CD14-positive monocyte (primary cell): ENCODE data around the gene CLEC18B. TPM values are rescaled to one million over a fixed set of nuclear protein-coding genes. Genes with fewer than 3 reads are reported as not detected.
A peak's percentile ranks its signal among the peaks of the same experiment; 100 is the strongest.

Experiments
- DNase-seq, 3 donors: peaks; one replicate each; pipeline ENCODE4 v3.0.0-alpha.2; 2011 to 2022
- H2AFZ ChIP-seq: 2 replicates; pipeline ENCODE4 v1.6.0; 2012; ENCODE audit warnings: mild to moderate bottlenecking, low read depth, low read length, inconsistent platforms; ENCODE audit not compliant: insufficient read depth, poor library complexity, severe bottlenecking
- H3K27ac ChIP-seq, 2 donors: 1 replicate in 1 of 2; 2 replicates in 1 of 2; pipeline ENCODE4 v1.5.1; 2012 to 2013; ENCODE audit warnings: low read length in 2 of 2, control low read depth in 1 of 2, inconsistent platforms in 1 of 2, low read depth in 1 of 2, mild to moderate bottlenecking in 1 of 2
- H3K27me3 ChIP-seq, 2 donors: one replicate each; pipeline versions ENCODE4 v1.6.0 to v1.6.1; 2011 to 2013; ENCODE audit warnings: low read length in 2 of 2; ENCODE audit not compliant: control insufficient read depth in 2 of 2, insufficient read depth in 2 of 2
- H3K36me3 ChIP-seq, 2 donors: replicated peaks in 1 of 2; 1 replicate in 1 of 2; 2 replicates in 1 of 2; pipeline versions ENCODE4 v1.5.1 to v1.6.1; 2012 to 2013; ENCODE audit warnings: low read length in 2 of 2, control low read depth in 1 of 2, inconsistent platforms in 1 of 2, mild to moderate bottlenecking in 1 of 2; ENCODE audit not compliant: insufficient read depth in 2 of 2, control insufficient read depth in 1 of 2
- H3K4me1 ChIP-seq, 2 donors: 1 replicate in 1 of 2; 2 replicates in 1 of 2; pipeline versions ENCODE4 v1.5.1 to v1.6.1; 2012 to 2013; ENCODE audit warnings: low read length in 2 of 2, control low read depth in 1 of 2, inconsistent platforms in 1 of 2, mild to moderate bottlenecking in 1 of 2, moderate library complexity in 1 of 2; ENCODE audit not compliant: insufficient read depth in 2 of 2, control insufficient read depth in 1 of 2
- H3K4me2 ChIP-seq: replicated peaks from 2 replicates; pipeline ENCODE3; 2012; ENCODE audit warnings: low read length, moderate library complexity, mild to moderate bottlenecking; ENCODE audit not compliant: poor library complexity, severe bottlenecking; ENCODE audit errors: extremely low read depth
- H3K4me3 ChIP-seq, 3 experiments: fragments of 200-600 bp in 1 of 3; sonication (generic) in 1 of 3; replicated peaks in 1 of 3; 1 replicate in 2 of 3; 2 replicates in 1 of 3; pipeline ENCODE4 v1.5.1; 2011 to 2013; ENCODE audit warnings: low read length in 3 of 3, mild to moderate bottlenecking in 3 of 3, control low read depth in 2 of 3, low read depth in 2 of 3, inconsistent platforms in 1 of 3, moderate library complexity in 1 of 3
- H3K79me2 ChIP-seq: 2 replicates; pipeline ENCODE4 v1.6.0; 2012; ENCODE audit warnings: mild to moderate bottlenecking, control low read depth, inconsistent platforms, low read length, moderate library complexity; ENCODE audit not compliant: insufficient read depth
- H3K9ac ChIP-seq: 2 replicates; pipeline ENCODE4 v1.6.0; 2017; ENCODE audit warnings: low read length, mild to moderate bottlenecking; ENCODE audit not compliant: insufficient read depth, poor library complexity, severe bottlenecking
- H3K9me3 ChIP-seq, 2 donors: replicated peaks in 1 of 2; 1 replicate in 1 of 2; 2 replicates in 1 of 2; pipeline versions ENCODE4 v1.5.1 to v1.6.1; 2012 to 2013; ENCODE audit warnings: low read length in 2 of 2, control low read depth in 1 of 2; ENCODE audit not compliant: control insufficient read depth in 1 of 2, insufficient read depth in 1 of 2
- H4K20me1 ChIP-seq: 2 replicates; pipeline ENCODE4 v1.6.0; 2012; ENCODE audit warnings: mild to moderate bottlenecking, low read length, control low read depth, moderate library complexity; ENCODE audit not compliant: insufficient read depth
- H3K27ac Mint-ChIP-seq, 7 donors: one replicate each; pipeline ENCODE4 v1.8.0; 2020; ENCODE audit warnings: mild to moderate bottlenecking in 7 of 7, mixed read lengths in 7 of 7, moderate library complexity in 6 of 7, inconsistent platforms in 2 of 7
- H3K27me3 Mint-ChIP-seq, 3 donors: one replicate each; pipeline ENCODE4 v1.8.0; 2021 to 2022; ENCODE audit warnings: low read depth in 3 of 3, mild to moderate bottlenecking in 3 of 3, mixed read lengths in 3 of 3, moderate library complexity in 3 of 3, inconsistent platforms in 1 of 3
- H3K36me3 Mint-ChIP-seq, 2 donors: one replicate each; pipeline ENCODE4 v1.8.0; 2020; ENCODE audit warnings: mixed read lengths in 2 of 2, inconsistent platforms in 1 of 2, mild to moderate bottlenecking in 1 of 2
- H3K4me1 Mint-ChIP-seq: one replicate; pipeline ENCODE4 v1.8.0; 2020; ENCODE audit warnings: mild to moderate bottlenecking, mixed read lengths
- H3K4me3 Mint-ChIP-seq, 2 donors: one replicate each; pipeline ENCODE4 v1.8.0; 2020; ENCODE audit warnings: mild to moderate bottlenecking in 2 of 2, mixed read lengths in 2 of 2, moderate library complexity in 1 of 2
- H3K9me3 Mint-ChIP-seq, 7 donors: one replicate each; pipeline ENCODE4 v1.8.0; 2020 to 2022; ENCODE audit warnings: mixed read lengths in 7 of 7, mild to moderate bottlenecking in 6 of 7, moderate library complexity in 6 of 7, inconsistent platforms in 2 of 7
- CTCF ChIP-seq: fragments of 200-600 bp; IDR thresholded peaks from one replicate; pipeline ENCODE4 v1.8.0; 2022; ENCODE audit warnings: antibody characterized with exemption, mild to moderate bottlenecking
- WGBS: methylation state at CpG from one replicate; pipeline ENCODE4 v1.1.5; 2013; ENCODE audit warnings: missing lambda C conversion rate; ENCODE audit not compliant: insufficient coverage; 5-methylcytosine and 5-hydroxymethylcytosine counted together
- intact Hi-C, 2 donors: fragments of 100-400 bp; cut with micrococcal nuclease; formaldehyde crosslinking; loops; one replicate each; pipeline versions ENCODE4 v1.15.0 to v1.15.1; 2023
- polyA plus RNA-seq, 3 donors: library from polyadenylated mRNA; depleted of rRNA in 1 of 3; unstranded in 2 of 3; stranded (reverse) in 1 of 3; fragments of 300-500 nt in 2 of 3; fragments of >200 nt in 1 of 3; fragmentation: Illumina TruSeq in 2 of 3; gene quantifications; 1 replicate in 2 of 3; 2 replicates in 1 of 3; pipeline ENCODE4 v1.2.3, GENCODE V29; 2012 to 2021

Gene CLEC18B
- polyA plus RNA-seq, 3 donors: 1.5 TPM; not detected in 2

GRCh38 chr16:74468807-74469525, 47.7 kb upstream of the CLEC18B start:
- H3K4me2 ChIP-seq: no peak overlapping the region
- H3K27ac Mint-ChIP-seq: peak overlapping the region in 4 of 7 donors; percentile 7 to 74 (median 57)
- no peak overlapping the region for H3K9ac ChIP-seq
- 96% methylated on average over 8 of the region's 9 CpGs for WGBS
- no peaks in the 10 kb centered on the region for H3K27me3 Mint-ChIP-seq
- H3K27ac ChIP-seq: no peak overlapping the region
- no peaks in the 10 kb centered on the region for H3K4me1 ChIP-seq
- H3K4me3 Mint-ChIP-seq: no peak overlapping the region
- H2AFZ ChIP-seq: no peak overlapping the region
- H3K4me3 ChIP-seq: no peak overlapping the region
- H3K9me3 Mint-ChIP-seq: no peaks in the 10 kb centered on the region
- H3K4me1 Mint-ChIP-seq: no peaks in the 10 kb centered on the region
- H4K20me1 ChIP-seq: no peaks in the 10 kb centered on the region
- no peaks in the 10 kb centered on the region for H3K79me2 ChIP-seq
- H3K36me3 Mint-ChIP-seq: peaks cover 86 to 96% of the 10 kb centered on the region in 2 donors
- no peak for TF ChIP-seq CTCF
- peaks cover 91 to 100% of the 10 kb centered on the region in 2 donors for H3K36me3 ChIP-seq
- H3K9me3 ChIP-seq: no peaks in the 10 kb centered on the region
- H3K27me3 ChIP-seq: no peaks in the 10 kb centered on the region
- intact Hi-C loops: no loop called here
- no peak for DNase-seq

GRCh38 chr16:74466872-74467271, 45.6 kb upstream of the CLEC18B start:
- no peaks in the 10 kb centered on the region for H3K4me1 Mint-ChIP-seq
- TF ChIP-seq CTCF: no peak
- Histone ChIP-seq H3K9me3 (no peaks in the 10 kb centered on the region), H3K4me2 (no peak overlapping the region), H4K20me1 (no peaks in the 10 kb centered on the region), H2AFZ (no peak overlapping the region), H3K9ac (no peak overlapping the region), H3K27ac (no peak overlapping the region), H3K4me3 (no peak overlapping the region), H3K27me3 (no peaks in the 10 kb centered on the region), H3K36me3 (peaks cover 94 to 100% of the 10 kb centered on the region in 2 donors), H3K79me2 (no peaks in the 10 kb centered on the region), H3K4me1 (no peaks in the 10 kb centered on the region)
- no peaks in the 10 kb centered on the region for H3K9me3 Mint-ChIP-seq
- intact Hi-C loops: no loop called here
- peaks cover 92 to 97% of the 10 kb centered on the region in 2 donors for H3K36me3 Mint-ChIP-seq
- DNase-seq: no peak
- no peak overlapping the region for H3K4me3 Mint-ChIP-seq
- no peaks in the 10 kb centered on the region for H3K27me3 Mint-ChIP-seq
- WGBS: 93% methylated on average over 2 of the region's 5 CpGs
- H3K27ac Mint-ChIP-seq: peak overlapping the region in 2 of 7 donors; percentile 1 to 2
